ENCODE data around the gene DGKB.

- TF ChIP-seq CTCF (IDR thresholded peaks at IDR 0.05) (no peak), POLR2A (IDR thresholded peaks at IDR 0.05) (no peak)
Observed at GRCh38 chr7:14807507-14807906, 95.0 kb downstream of the DGKB start.
